Measurements from ENCODE around the gene SH3PXD2A. TPM values are rescaled to one million over a fixed set of nuclear protein-coding genes. Genes with fewer than 3 reads are reported as not detected.

Gene SH3PXD2A
- total and polyA plus RNA-seq, 2 of the 4 experiments (the other 2 are of a cell fraction) = 6.3 to 23.0 TPM

DNA sequence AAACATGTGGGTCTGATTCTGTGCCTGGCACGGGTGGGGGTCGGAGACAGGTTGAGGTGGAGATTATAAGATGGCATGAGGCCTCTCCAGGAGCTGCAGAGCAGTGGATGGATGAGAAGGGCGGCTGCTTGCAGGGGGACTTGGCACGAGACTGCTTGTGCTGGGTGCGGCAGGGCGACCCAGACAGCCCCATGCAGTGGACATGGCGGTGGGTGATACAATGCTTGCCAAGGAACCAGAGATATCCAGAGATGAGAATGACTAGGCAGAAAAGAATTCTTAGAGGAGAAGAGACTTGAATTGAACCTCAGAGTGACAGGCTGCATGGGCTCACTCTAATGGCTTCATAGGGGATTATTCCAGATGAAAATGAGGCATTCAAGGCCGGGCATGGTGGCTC lies 216.4 kb downstream of the SH3PXD2A start:
- Histone ChIP-seq H3K27me3 (ENCODE audit: control insufficient read depth, insufficient read depth, low read length) (no peaks in the 10 kb centered on the region), H3K36me3 (ENCODE audit: control insufficient read depth, insufficient read depth, low read length) (peaks cover 24% of the 10 kb centered on the region), H3K4me2 (ENCODE audit: low read depth, low read length) (no peak overlapping the region), H3K23ac (ENCODE audit: low read depth, low read length) (peak overlapping the region; percentile 59; the same call in 1 of the 2 replicates), H2BK15ac (ENCODE audit: low read depth, low read length) (no peak overlapping the region), H4K20me1 (ENCODE audit: insufficient read depth, low read length) (peaks cover 61% of the 10 kb centered on the region), H2BK5ac (ENCODE audit: low read depth, low read length, poor library complexity, severe bottlenecking) (peak overlapping the region; percentile 51), H3K9me1 (ENCODE audit: insufficient read depth, low read length) (peaks cover 56% of the 10 kb centered on the region), H4K8ac (ENCODE audit: low read depth in 2 of 2, low read length in 2 of 2) (0 out of 4 replicates have a peak overlapping the region, but pooled peaks of 1 of the 2 experiments have one; percentile 34), H3K79me1 (ENCODE audit: low read depth in 1 of 2, low read length in 2 of 2) (peaks cover 54 to 92% of the 10 kb centered on the region in 2 experiments), H2AK5ac (ENCODE audit: low read depth, low read length) (no peak overlapping the region; the same call in 1 of the 2 replicates), H3K9ac (ENCODE audit: low read depth, low read length) (no peak overlapping the region), H4K91ac (ENCODE audit: insufficient read depth, low read depth, low read length) (peak overlapping the region; percentile 6; the same call in 1 of the 2 replicates), H3K4me1 (ENCODE audit: control insufficient read depth, insufficient read depth, low read length) (peaks cover 25% of the 10 kb centered on the region), H3K9me3 (ENCODE audit: control insufficient read depth, insufficient read depth, low read length) (no peaks in the 10 kb centered on the region), H2BK120ac (ENCODE audit: low read depth, low read length) (peak overlapping the region; percentile 81; the same call in 1 of the 2 replicates), H2AK9ac (replicated peaks; ENCODE audit: low read depth, low read length, poor library complexity) (peak overlapping the region; percentile 91), H3K4ac (ENCODE audit: low read depth, low read length) (peak overlapping the region; percentile 51), H2AFZ (replicated peaks; ENCODE audit: low read length, poor library complexity) (no peak overlapping the region), H2BK20ac (ENCODE audit: low read depth, low read length) (no peak overlapping the region), H3K14ac (replicated peaks; ENCODE audit: low read depth, low read length) (0 out of 2 replicates have a peak overlapping the region, but pooled peaks have one; percentile 39), H3K18ac (ENCODE audit: low read depth, low read length) (no peak overlapping the region), H4K5ac (ENCODE audit: low read depth, low read length) (no peak overlapping the region), H3K27ac (ENCODE audit: insufficient read depth, low read length) (no peak overlapping the region), H3K4me3 (ENCODE audit: insufficient read depth, low read depth, low read length) (no peak overlapping the region), H3K56ac (ENCODE audit: extremely low read depth, insufficient read depth, low read length) (no peak overlapping the region)
- dilution Hi-C loops (cut with HindIII; ENCODE audit: low sequenced_read_pairs, unreplicated experiment) (no loop called here), in situ Hi-C loops (cut with MboI; ENCODE audit: low sequenced_read_pairs) (no loop called here), intact Hi-C loops (cut with micrococcal nuclease) (no loop called here)
- no TSS peak for BruUV-seq (replicated peaks)
- ATAC-seq (ENCODE audit: low read depth) (no peak), DNase-seq (peak; percentile 38)
- POLR2A ChIA-PET (ENCODE audit: unreplicated experiment) = no interaction called here
- CTCF ChIA-PET = no interaction called here
- 82% methylated on average over 7 of the region's 8 CpGs; no CpG with 5 or more reads in 1 of the 2 experiments for WGBS, 2 experiments (ENCODE audit: extremely low coverage in 2 of 2, insufficient read length in 1 of 2)
- no peak for TF ChIP-seq BHLHE40 (IDR thresholded peaks at IDR 0.05; ENCODE audit: low read depth, low read length)
- TF ChIP-seq NFE2L2 (IDR thresholded peaks at IDR 0.05; ENCODE audit: low read depth, low read length) = peak; percentile 72
- TF ChIP-seq CEBPB (IDR thresholded peaks at IDR 0.05; ENCODE audit: low read depth, low read length) = no peak
- no peak for TF ChIP-seq RFX5 (IDR thresholded peaks at IDR 0.05; ENCODE audit: low read depth, low read length)
- TF ChIP-seq CHD1 (IDR thresholded peaks at IDR 0.05; ENCODE audit: low read depth, low read length) = no peak
